Activated naive CD8-positive, alpha-beta T cell treated with anti-CD3 and anti-CD28 coated beads, Interleukin-2, amount 50 U/mL, for 16 hours (primary cell): ENCODE measurements around the gene IGDCC3.
A peak's percentile ranks its signal among the peaks of the same experiment; 100 is the strongest.

Source experiments
- DNase-seq: peaks from one replicate; pipeline ENCODE4 v3.0.0-alpha.2; 2020; ENCODE audit warnings: low read depth, low spot score

Gene IGDCC3

GRCh38 chr15:65329288-65329983, 48.4 kb downstream of the IGDCC3 start:
- no peak for DNase-seq

DNA sequence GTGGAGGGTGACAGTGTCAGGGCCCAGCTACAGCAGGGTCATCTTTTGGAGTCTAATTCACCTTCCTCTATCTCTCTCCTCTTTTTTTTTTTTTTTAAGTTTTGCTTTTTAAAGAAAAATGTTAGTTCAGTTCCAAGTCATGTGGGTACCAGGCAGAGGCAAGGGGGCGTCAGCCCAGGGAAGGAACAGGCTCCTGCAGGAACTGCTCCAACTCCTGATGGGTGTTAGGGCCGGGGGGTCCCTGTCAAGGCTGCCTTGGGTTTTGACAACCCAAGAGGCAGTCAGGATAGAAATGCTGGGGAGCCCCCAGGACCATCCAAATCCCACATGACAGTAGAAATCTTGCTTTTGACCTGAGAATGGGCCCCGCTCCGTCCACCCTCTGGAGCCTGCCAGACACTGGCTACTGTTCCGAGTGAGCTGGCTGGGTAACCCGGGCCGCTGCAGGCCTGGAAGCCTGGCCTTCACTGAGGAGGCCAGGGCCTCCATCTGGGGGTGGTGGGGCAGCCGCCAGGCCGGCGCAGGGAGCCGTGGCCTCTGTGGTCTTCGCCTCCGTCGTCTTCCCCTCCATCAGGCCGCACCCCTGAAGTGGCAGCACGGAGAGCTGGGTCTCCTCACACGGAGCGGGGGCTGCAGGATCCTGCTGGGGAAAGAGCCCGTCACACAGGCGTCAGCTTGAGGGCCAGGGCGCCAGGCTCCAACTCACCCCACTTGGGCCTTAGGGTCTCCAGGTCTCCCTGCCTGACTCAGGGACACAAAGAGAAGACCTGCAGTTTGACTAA, 49.1 kb downstream of the IGDCC3 start:
- no peak for DNase-seq

GRCh38 chr15:65327651-65328393, 50.0 kb downstream of the IGDCC3 start:
- no peak for DNase-seq

GRCh38 chr15:65326818-65327217, 51.0 kb downstream of the IGDCC3 start:
- no peak for DNase-seq

DNA sequence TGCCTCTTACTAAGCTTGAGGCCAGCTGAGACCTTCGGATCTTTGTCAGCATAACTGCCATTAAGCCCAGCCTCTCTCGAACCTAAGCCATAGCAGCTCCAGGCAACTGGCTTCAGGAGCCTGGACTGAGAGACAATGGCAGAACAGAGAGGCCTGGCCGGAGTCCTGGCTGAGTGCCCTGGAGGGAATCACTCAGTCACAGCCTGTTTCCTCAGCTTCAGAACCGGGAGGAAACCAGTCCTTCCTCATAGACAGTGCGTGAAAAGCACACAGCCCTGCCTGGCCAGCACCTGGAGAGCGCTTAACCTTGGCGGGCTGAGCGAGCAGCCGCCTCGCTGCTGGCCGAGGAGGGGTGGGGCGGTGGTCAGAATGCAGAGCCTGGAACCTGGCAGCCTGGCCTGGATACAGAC, 51.7 kb downstream of the IGDCC3 start:
- DNase-seq, result no peak

- no peak for DNase-seq
Measured at GRCh38 chr15:65323071-65323511, 54.7 kb downstream of the IGDCC3 start.

DNA sequence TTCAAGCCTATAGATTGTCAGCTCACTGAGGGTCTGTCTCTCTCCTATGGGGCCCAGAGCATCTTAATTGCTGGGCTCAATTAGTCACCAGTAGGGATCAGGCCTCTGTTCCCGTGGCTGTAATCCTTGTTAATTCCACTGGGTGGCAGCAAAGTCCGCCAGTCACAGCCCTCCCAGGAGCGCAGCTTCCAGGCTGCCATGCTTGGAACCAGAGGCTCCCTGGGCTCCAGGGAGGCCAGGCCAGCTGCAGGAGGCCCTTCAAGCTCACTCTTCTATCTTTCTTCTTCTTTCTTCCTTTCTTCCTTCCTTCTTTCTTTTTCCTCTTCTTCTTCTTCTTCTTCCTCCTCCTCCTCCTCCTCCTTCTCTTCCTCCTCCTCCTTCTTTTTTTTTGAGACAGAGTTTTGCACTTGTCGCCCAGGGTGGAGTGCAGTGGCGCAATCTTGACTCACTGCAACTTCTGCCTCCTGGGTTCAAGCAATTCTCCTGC, 58.9 kb downstream of the IGDCC3 start:
- peak; percentile 49 for DNase-seq

GRCh38 chr15:65312400-65312916, 65.3 kb downstream of the IGDCC3 start:
- DNase-seq, result no peak

GRCh38 chr15:65311760-65312159, 66.0 kb downstream of the IGDCC3 start:
- no peak for DNase-seq

DNA sequence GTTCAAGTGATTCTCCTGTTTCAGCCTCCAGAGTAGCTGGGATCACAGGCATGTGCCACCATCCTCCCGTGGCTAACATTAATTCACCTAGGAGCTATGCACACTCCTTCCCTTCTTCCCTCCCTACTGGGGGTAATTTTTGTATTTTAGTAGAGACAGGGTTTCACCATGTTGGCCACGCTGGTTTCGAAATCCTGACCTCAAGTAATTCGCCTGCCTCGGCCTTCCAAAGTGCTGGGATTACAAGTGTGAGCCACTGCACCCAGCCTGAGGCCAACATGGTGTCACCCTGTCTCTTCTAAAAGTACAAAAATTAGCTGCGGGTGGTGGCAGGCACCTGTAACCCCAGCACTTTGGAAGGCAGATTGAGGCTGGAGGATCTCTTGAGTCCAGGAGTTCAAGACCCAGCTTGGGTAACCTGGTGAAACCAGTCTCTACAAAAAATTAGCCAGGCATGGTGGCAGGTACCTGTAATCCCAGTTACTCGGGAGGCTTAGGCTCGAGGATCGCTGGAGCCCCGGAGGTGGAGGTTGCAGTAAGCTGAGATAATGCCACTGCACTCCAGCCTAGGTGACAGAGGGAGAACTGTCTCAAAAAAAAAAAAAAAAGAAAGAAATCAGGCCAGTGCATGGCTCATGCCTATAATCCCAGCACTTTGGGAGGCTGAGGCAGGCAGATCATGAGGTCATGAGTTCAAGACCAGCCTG, 67.2 kb downstream of the IGDCC3 start:
- DNase-seq, result no peak

GRCh38 chr15:65309882-65310418, 67.9 kb downstream of the IGDCC3 start:
- no peak for DNase-seq

DNA sequence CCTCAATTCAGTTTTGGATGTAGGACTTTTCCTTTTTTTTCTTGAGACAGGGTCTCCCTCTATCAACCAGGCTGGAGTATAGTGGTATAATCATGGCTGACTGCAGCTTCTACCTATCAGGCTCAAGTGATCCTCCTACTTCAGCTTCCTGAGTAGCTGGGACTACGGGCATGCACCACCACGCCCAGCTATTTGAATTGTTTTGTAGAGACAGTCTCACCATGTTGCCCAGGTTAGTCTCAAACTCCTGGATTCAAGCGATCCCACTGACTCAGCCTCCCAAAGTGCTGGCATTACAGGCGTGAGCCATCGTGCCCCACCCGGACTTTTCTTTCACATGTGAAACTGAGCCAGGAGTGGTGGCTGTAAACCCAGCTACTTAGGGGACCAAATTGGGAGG, 69.8 kb downstream of the IGDCC3 start:
- DNase-seq, result no peak

GRCh38 chr15:65306551-65306950, 71.3 kb downstream of the IGDCC3 start:
- DNase-seq, result no peak

- DNase-seq, result no peak
Measured at GRCh38 chr15:65305776-65306175, 72.0 kb downstream of the IGDCC3 start.

- DNase-seq, result no peak
Measured at GRCh38 chr15:65305150-65305758, 72.5 kb downstream of the IGDCC3 start.

GRCh38 chr15:65304381-65305149, 73.2 kb downstream of the IGDCC3 start, which contains the start of gene RNU5B-1:
TSS of gene RNU5B-1 (plus strand) at chr15:65304677.
- DNase-seq, result peak; percentile 71

DNA sequence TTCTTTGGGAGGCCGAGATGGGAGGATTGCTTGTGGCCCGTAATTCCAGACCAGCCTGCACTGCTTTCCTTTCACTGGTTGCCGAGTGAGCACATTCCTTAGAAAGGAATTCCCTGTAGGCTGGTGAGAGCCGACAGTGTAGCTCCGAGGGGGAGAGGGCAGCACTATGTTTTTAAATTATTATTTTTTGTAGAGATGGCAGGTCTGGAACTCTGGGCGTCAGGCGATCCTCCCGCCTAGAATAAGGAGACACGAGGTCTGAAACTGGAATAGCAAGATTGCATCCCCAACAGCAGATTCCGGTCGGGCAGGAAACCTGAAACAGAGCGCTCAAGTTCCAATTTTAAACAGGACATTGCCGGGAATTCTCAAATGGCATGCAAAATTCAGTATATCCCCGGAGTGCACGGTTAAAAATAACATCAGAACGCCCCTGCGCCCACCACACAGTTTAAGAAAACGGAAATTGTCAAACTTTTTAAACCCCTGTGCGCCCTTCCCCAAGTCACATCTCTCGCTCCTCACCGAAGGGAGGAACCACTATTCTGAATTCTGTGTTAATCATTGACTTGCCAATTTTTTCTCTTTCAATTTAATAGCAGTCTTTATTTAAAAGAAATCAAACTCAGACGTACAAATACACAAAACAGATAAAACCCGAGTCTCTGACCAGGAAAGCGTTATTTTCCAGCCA, 74.0 kb downstream of the IGDCC3 start:
- DNase-seq, result no peak

DNA sequence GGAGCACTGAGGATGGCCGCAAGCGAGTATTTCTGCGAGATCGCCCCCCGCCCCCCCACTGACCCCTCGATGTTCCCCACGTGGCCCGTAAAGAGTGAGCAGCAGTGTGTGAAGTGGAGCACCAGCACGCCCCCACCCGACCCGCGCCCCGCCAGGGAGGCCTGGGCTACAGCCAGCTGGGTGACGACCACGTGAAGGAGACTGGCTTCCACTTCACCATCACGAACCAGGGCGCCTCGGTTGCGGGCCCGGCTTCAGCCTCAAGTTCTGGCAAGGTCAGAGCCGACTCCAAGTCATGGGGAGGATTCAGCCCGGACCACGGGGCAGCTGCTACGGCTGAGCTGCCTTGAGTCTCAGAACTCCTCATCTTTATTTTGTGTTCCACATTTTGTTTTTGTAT, 75.7 kb downstream of the IGDCC3 start:
- DNase-seq, result no peak

- DNase-seq, result no peak
Measured at GRCh38 chr15:65300924-65301441, 76.8 kb downstream of the IGDCC3 start.
